ENCODE data around the gene MEGF6.

MEGF6 gene

DNA sequence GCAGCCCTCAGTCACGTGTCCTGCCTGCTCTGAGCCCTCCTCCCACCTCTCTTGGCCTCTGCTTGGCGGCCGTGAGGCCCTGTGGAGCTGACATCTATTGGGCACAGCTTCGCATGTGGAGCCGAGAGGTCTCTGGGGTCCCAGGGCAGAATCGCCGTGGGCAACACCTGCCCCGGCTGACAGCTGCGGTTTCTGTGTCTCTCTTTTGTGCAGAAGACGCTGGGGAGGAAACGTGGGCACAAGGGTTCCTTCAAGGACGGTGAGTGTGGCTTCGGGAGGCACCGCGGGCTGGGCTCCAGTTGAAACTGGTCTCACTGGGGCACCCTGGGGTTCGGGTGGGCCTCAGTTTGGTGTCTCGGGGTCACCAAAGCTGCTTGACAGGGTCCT lies 145.4 kb downstream of the MEGF6 start:
- TF ChIP-seq, protein P1, sequence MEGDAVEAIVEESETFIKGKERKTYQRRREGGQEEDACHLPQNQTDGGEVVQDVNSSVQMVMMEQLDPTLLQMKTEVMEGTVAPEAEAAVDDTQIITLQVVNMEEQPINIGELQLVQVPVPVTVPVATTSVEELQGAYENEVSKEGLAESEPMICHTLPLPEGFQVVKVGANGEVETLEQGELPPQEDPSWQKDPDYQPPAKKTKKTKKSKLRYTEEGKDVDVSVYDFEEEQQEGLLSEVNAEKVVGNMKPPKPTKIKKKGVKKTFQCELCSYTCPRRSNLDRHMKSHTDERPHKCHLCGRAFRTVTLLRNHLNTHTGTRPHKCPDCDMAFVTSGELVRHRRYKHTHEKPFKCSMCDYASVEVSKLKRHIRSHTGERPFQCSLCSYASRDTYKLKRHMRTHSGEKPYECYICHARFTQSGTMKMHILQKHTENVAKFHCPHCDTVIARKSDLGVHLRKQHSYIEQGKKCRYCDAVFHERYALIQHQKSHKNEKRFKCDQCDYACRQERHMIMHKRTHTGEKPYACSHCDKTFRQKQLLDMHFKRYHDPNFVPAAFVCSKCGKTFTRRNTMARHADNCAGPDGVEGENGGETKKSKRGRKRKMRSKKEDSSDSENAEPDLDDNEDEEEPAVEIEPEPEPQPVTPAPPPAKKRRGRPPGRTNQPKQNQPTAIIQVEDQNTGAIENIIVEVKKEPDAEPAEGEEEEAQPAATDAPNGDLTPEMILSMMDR (IDR thresholded peaks at IDR 0.05; ENCODE audit: insufficient read depth, low read depth, low read length, missing control alignments), result no peak
- H3K4me3 ChIP-seq (ENCODE audit: low read depth, low read length), result no peak overlapping the region
- DNase-seq (ENCODE audit: low read depth), result no peak

DNA sequence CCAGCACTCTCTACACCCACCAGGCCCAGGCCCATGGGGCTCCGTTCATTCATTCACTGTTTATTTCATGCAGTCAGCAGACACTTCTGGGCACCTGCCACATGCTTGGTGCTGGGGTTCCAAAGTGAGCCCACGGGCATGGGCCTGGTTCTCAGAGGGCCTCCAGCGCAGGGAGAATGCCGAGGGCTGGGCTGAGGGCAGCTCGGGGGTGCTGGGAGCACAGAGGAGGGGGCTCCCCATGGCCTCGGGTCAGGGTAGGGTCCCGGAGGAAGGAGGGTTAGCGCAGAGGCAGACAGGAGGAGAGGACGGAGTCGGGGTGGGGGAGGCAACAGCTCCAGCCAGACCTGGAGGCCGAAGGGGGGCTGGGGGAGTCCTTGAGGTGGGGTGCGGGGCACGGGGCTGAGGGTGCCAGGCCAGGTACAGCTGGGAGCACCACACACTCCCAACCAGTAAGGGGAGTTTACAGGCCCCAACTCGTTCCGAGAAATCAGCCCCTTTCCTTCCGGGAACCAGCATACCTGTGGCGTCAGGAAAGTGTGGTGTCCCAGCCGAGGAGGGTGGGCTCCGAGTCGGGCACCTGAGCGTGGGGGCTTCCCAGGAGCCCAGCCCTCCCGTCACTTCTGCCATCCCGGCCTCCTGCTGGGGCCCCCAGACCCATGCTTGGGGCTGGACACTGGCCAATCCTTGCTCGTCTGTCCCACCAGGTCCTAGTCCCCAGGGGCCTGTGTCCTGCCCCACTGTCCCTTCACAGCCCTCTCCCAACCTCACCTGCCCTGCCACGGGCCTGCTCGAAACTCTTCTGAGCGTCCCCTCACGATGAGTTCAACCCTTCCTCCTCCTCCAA lies 146.0 kb downstream of the MEGF6 start:
- TF ChIP-seq, protein P1 (IDR thresholded peaks at IDR 0.05; ENCODE audit: insufficient read depth, low read depth, low read length, missing control alignments), result no peak
- no peak for DNase-seq (ENCODE audit: low read depth)
- H3K4me3 ChIP-seq (ENCODE audit: low read depth, low read length), result no peak overlapping the region

- DNase-seq (ENCODE audit: low read depth), result no peak
- no peak overlapping the region for H3K4me3 ChIP-seq (ENCODE audit: low read depth, low read length)
- TF ChIP-seq, protein P1 (IDR thresholded peaks at IDR 0.05; ENCODE audit: insufficient read depth, low read depth, low read length, missing control alignments), result no peak
Observed at GRCh38 chr1:3464649-3465025, 146.7 kb downstream of the MEGF6 start.

GRCh38 chr1:3463891-3464648 lies 147.2 kb downstream of the MEGF6 start:
- H3K4me3 ChIP-seq (ENCODE audit: low read depth, low read length), result no peak overlapping the region
- TF ChIP-seq, protein P1 (IDR thresholded peaks at IDR 0.05; ENCODE audit: insufficient read depth, low read depth, low read length, missing control alignments), result no peak
- DNase-seq (ENCODE audit: low read depth), result no peak

DNA sequence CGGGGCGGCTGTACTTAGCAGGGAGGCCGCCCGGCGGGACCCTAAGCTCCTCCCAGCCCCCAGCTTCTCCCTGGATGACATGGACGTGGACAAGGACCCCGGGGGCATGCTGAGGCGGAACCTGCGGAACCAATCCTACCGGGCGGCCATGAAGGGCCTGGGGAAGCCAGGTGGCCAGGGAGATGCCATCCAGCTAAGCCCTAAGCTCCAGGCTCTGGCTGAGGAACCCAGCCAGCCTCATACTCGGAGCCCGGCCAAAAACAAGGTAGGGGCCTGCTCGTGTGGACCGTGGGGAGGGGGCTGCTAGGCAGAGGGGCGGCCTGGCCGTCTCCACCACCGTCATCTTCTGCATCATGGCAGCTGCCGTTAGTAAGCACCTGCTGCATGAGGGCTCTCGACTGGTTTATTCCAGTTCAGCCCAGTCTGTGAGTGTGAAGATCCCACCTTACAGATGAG lies 147.9 kb downstream of the MEGF6 start:
- no peak for DNase-seq (ENCODE audit: low read depth)

DNA sequence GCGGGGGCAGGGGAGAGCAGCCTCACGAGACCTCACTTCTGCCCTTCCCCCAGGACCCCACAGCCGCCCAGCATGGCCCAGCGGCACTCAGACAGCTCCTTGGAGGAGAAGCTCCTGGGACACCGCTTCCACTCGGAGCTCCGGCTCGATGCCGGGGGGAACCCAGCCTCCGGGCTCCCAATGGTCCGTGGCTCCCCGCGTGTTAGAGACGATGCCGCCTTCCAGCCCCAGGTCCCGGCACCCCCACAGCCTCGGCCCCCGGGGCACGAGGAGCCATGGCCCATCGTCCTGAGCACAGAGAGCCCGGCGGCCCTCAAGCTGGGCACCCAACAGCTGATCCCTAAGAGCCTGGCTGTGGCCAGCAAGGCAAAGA lies 148.3 kb downstream of the MEGF6 start:
- TF ChIP-seq, protein P1 (IDR thresholded peaks at IDR 0.05; ENCODE audit: insufficient read depth, low read depth, low read length, missing control alignments), result no peak
- H3K4me3 ChIP-seq (ENCODE audit: low read depth, low read length), result no peak overlapping the region
- DNase-seq (ENCODE audit: low read depth), result no peak

More for the DNA sequence above, 147.9 kb downstream of the MEGF6 start:
- no peak overlapping the region for H3K4me3 ChIP-seq (ENCODE audit: low read depth, low read length)
- TF ChIP-seq, protein P1 (IDR thresholded peaks at IDR 0.05; ENCODE audit: insufficient read depth, low read depth, low read length, missing control alignments), result no peak
